Gastrocnemius medialis (tissue), 4 donors: ENCODE results near the gene STARD13.

Experiments used
- POLR2A ChIP-seq, 2 donors: fragments of 450-650 bp; IDR thresholded peaks; one replicate each; pipeline ENCODE4 v1.6.1; 2017; ENCODE audit warnings: antibody characterized with exemption in 2 of 2, mild to moderate bottlenecking in 2 of 2, moderate library complexity in 2 of 2
- TF ChIP-seq, protein P1 (sequence below), 5 experiments: fragments of 450-650 bp in 3 of 5; fragments of 200-600 bp in 2 of 5; sonication (generic) in 2 of 5; IDR thresholded peaks in 4 of 5; conservative IDR thresholded peaks in 1 of 5; 1 replicate in 4 of 5; 2 replicates in 1 of 5; pipeline ENCODE4 v1.5.1; 2016 to 2019; ENCODE audit warnings: antibody characterized with exemption in 5 of 5, mild to moderate bottlenecking in 3 of 5, moderate library complexity in 3 of 5

DNA sequence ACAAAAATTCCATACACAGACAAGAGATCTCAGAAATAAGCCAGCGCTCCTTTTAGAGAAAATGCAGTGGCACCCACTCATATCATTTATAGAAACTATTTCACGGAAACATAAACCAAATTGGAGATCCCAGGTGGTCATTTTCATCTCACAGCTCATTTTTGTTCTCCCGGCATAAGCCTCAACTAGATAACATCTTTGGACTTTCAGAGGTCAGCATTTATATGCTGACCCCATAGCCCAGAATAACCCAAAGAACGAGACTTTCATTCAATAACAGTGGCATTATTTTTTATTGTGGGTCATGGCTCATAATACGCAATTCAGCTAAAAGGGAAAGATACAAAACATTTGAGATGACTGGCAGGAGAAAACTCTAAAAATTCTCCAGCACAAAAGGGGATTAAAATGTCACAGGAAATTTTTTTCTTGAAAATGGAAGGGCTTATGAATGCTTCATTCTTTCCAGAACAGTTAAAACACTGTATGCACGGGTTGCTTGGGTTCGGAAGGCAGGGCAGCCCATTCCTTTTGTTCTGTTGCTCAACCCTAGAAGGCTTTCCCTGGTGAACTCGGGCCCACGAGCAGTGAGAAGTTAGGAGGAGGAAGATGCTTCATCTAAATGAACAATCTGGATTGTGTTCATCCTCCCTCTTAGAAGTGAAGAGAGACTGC, 24.0 kb downstream of the STARD13 start:
- TF ChIP-seq, protein P1, sequence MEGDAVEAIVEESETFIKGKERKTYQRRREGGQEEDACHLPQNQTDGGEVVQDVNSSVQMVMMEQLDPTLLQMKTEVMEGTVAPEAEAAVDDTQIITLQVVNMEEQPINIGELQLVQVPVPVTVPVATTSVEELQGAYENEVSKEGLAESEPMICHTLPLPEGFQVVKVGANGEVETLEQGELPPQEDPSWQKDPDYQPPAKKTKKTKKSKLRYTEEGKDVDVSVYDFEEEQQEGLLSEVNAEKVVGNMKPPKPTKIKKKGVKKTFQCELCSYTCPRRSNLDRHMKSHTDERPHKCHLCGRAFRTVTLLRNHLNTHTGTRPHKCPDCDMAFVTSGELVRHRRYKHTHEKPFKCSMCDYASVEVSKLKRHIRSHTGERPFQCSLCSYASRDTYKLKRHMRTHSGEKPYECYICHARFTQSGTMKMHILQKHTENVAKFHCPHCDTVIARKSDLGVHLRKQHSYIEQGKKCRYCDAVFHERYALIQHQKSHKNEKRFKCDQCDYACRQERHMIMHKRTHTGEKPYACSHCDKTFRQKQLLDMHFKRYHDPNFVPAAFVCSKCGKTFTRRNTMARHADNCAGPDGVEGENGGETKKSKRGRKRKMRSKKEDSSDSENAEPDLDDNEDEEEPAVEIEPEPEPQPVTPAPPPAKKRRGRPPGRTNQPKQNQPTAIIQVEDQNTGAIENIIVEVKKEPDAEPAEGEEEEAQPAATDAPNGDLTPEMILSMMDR (IDR thresholded peaks at IDR 0.05 in 4 of 5, conservative IDR thresholded peaks at IDR 0.05 in 1 of 5), result no peak
- TF ChIP-seq POLR2A (IDR thresholded peaks at IDR 0.05), result no peak
